A673 (cell line): ENCODE results near the gene DPY19L3. TPM values are rescaled to one million over a fixed set of nuclear protein-coding genes. Genes with fewer than 3 reads are reported as not detected.
"Not testable (repeated sequence)": the region's sequence is repeated elsewhere in the genome, so short reads cannot be mapped to it uniquely, and the experiment has no call there.

Source experiments
- BruUV-seq: library from RNA; stranded (reverse); fragments of 400-500 nt; replicated peaks from 2 replicates; lab custom pipeline; 2021; lab: Mats Ljungman, UMichigan
- CTCF ChIA-PET: fragments of 300-600 bp; sonication (Branson Sonifier 250); formaldehyde crosslinking; loops from one replicate; lab custom pipeline; 2022; ENCODE audit warnings: antibody characterized with exemption; lab: Charles Lee
- POLR2A ChIA-PET: fragments of 300-600 bp; sonication (Branson Sonifier 250); formaldehyde crosslinking; loops from one replicate; lab custom pipeline; 2022; ENCODE audit warnings: antibody characterized with exemption; ENCODE audit not compliant: low non-redundant PET; lab: Charles Lee
- DNase-seq: peaks from one replicate; pipeline ENCODE4 v3.0.0-alpha.2; 2015; ENCODE audit warnings: low spot score
- H3K27ac ChIP-seq: fragments of 200-600 bp; sonication (generic); 2 replicates; pipeline ENCODE4 v1.5.1; 2016; ENCODE audit warnings: mixed run types, low read depth, mild to moderate bottlenecking, mixed read lengths, antibody characterized with exemption, low read length; ENCODE audit not compliant: poor library complexity, severe bottlenecking
- H3K27me3 ChIP-seq: fragments of 200-600 bp; sonication (generic); replicated peaks from 2 replicates; pipeline ENCODE4 v1.6.1; 2017; ENCODE audit warnings: mixed run types, low read depth, mild to moderate bottlenecking, mixed read lengths, antibody characterized with exemption, low read length; ENCODE audit not compliant: insufficient read depth, poor library complexity
- H3K36me3 ChIP-seq: fragments of 200-600 bp; sonication (generic); 2 replicates; pipeline ENCODE4 v1.6.1; 2016; ENCODE audit warnings: mixed run types, mild to moderate bottlenecking, mixed read lengths, antibody characterized with exemption, low read length; ENCODE audit not compliant: insufficient read depth, poor library complexity, severe bottlenecking
- H3K4me1 ChIP-seq: fragments of 200-600 bp; sonication (generic); 2 replicates; pipeline ENCODE4 v1.6.1; 2017; ENCODE audit warnings: mixed run types, mild to moderate bottlenecking, mixed read lengths, antibody characterized with exemption, low read length; ENCODE audit not compliant: insufficient read depth, poor library complexity, severe bottlenecking
- H3K4me3 ChIP-seq: fragments of 200-600 bp; sonication (generic); 2 replicates; pipeline ENCODE4 v1.5.1; 2016; ENCODE audit warnings: low read depth, mixed run types, mild to moderate bottlenecking, mixed read lengths, low read length; ENCODE audit not compliant: poor library complexity, severe bottlenecking
- H3K9me3 ChIP-seq: fragments of 200-600 bp; sonication (generic); 2 replicates; pipeline ENCODE4 v1.6.1; 2016; ENCODE audit warnings: mixed run types, low read depth, mild to moderate bottlenecking, mixed read lengths, antibody characterized with exemption, low read length; ENCODE audit not compliant: poor library complexity, severe bottlenecking
- EZH2 ChIP-seq: fragments of 200-600 bp; sonication (generic); IDR thresholded peaks from 2 replicates; pipeline ENCODE4 v1.6.1; 2017; ENCODE audit warnings: borderline replicate concordance, low read depth, mild to moderate bottlenecking, mixed read lengths, antibody characterized with exemption, low read length; ENCODE audit not compliant: poor library complexity, severe bottlenecking
- intact Hi-C: fragments of 100-400 bp; cut with micrococcal nuclease; formaldehyde crosslinking; loops from one replicate; pipeline ENCODE4 v1.10.0; 2022; ENCODE audit not compliant: unreplicated experiment
- total RNA-seq: library from RNA; stranded (reverse); gene quantifications from 2 replicates; pipeline ENCODE4 v1.2.3, GENCODE V29; 2021
- TF ChIP-seq, protein P1 (sequence below): fragments of 300-800, 200-600 bp; sonication (generic); conservative IDR thresholded peaks from 2 replicates; pipeline ENCODE4 v1.5.1; 2017; ENCODE audit warnings: low read depth, mild to moderate bottlenecking, antibody characterized with exemption, low read length, moderate library complexity, mixed read lengths

The DPY19L3 gene
- total RNA-seq, 1 experiment from 2014 or later: 70.5 TPM

DNA sequence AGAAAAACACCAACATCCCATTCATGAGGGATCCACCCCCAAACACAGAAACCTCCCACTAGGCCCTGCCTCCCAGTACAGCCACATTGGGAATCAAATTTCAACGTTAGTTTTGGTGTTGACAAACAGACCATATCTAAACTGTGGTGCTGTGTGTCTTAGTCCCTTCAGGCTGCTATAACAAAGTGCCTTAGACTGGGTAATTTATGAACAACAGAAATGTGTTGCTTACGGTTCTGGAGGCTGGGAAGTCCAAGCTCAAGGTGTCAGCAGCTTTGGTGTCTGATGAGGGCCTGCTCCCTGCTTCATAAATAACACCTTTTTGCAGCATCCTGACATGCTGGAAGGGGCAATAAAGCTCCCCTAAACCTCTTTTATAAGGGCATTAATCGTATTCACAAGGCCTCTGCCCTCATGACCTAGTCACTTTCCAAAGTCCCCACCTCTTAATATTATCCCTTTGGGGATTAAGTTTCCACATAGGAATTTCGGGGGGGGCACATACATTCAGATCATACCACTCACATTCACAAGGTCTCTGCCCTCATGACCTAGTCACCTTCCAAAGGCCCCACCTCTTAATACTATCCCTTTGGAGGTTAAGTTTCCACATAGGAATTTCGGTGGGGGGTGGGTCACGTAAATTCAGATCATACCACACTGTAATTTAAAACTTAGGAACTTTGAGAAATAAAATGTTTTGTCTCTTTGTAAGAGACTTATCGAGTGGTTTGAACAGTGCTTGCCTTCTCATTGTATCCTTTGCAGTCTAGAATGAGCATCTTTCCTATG, 32.6 kb upstream of the DPY19L3 start:
- Histone ChIP-seq H3K4me1 (no peaks in the 10 kb centered on the region), H3K27ac (no peak overlapping the region), H3K27me3 (no peaks in the 10 kb centered on the region), H3K4me3 (no peak overlapping the region), H3K36me3 (peaks cover 34% of the 10 kb centered on the region), H3K9me3 (no peaks in the 10 kb centered on the region)
- CTCF ChIA-PET: no interaction called here
- TF ChIP-seq, protein P1, sequence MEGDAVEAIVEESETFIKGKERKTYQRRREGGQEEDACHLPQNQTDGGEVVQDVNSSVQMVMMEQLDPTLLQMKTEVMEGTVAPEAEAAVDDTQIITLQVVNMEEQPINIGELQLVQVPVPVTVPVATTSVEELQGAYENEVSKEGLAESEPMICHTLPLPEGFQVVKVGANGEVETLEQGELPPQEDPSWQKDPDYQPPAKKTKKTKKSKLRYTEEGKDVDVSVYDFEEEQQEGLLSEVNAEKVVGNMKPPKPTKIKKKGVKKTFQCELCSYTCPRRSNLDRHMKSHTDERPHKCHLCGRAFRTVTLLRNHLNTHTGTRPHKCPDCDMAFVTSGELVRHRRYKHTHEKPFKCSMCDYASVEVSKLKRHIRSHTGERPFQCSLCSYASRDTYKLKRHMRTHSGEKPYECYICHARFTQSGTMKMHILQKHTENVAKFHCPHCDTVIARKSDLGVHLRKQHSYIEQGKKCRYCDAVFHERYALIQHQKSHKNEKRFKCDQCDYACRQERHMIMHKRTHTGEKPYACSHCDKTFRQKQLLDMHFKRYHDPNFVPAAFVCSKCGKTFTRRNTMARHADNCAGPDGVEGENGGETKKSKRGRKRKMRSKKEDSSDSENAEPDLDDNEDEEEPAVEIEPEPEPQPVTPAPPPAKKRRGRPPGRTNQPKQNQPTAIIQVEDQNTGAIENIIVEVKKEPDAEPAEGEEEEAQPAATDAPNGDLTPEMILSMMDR: no peak
- no peak for TF ChIP-seq EZH2
- BruUV-seq: no TSS peak
- intact Hi-C loops: no loop called here
- POLR2A ChIA-PET: interaction anchor here (0.6 kb wide), 1 partner anchor 86 kb away, joined by 3 read pairs; no protein-coding TSS in a partner anchor
- DNase-seq: no peak

DNA sequence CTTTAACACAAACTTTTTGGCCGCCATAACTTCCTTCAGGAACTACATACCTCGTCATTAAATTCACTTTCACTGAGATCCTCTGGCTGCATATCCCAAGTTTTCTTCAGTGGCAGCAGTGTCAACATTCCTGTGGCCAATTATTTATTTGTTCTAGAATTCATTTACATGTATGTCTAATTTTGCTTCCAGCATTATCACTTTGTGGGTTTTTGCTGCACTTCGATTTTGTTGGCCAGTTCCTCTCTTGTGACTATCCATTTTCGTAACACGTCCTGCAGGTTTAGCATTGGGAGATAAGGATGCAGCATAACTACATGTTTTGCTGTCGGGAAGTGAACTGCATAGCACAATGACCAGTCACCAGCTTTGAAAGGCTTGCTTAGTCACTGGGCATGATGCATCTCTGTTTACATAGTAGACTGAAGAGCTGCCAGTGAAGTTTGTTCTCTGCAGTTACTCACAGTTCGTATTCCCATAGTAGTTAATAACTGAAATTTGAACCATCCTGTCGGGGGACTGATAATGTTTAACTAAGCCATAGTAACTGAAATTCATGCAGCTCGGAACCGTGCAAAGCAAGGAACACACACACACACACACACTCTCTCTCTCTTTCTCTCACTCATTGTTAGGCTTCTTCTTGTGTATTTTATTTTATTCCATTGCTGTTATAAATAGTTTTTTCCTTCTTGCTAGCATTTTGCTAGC, 31.8 kb upstream of the DPY19L3 start:
- POLR2A ChIA-PET: interaction anchor here (0.6 kb wide), 1 partner anchor 87 kb away, joined by 3 read pairs; no protein-coding TSS in a partner anchor
- DNase-seq: peak; percentile 29
- no peaks in the 10 kb centered on the region for H3K27me3 ChIP-seq
- H3K9me3 ChIP-seq: no peaks in the 10 kb centered on the region
- H3K27ac ChIP-seq: no peak overlapping the region
- peaks cover 37% of the 10 kb centered on the region for H3K36me3 ChIP-seq
- no peak overlapping the region for H3K4me3 ChIP-seq
- TF ChIP-seq, protein P1: no peak
- TF ChIP-seq EZH2: no peak
- intact Hi-C loops: no loop called here
- no peaks in the 10 kb centered on the region for H3K4me1 ChIP-seq
- CTCF ChIA-PET: no interaction called here
- no TSS peak for BruUV-seq

DNA sequence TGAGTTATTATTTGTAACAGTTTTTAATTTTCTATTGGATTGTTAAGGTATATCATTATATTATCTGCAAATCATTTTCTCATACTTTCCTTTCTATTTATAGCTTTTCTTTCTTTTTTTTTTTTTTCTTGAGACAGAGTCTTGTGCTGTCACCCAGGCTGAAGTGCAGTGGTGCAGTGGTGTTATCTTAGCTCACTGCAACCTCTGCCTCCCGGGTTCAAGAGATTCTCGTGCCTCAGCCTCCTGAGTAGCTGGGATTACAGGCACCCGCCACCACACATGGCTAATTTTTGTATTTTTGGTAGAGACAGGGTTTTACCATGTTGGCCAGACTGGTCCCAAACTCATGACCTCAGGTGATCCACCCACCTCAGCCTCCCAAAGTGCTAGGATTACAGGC, 31.2 kb upstream of the DPY19L3 start:
- DNase-seq, H3K4me3 ChIP-seq, BruUV-seq, CTCF ChIA-PET, H3K27ac ChIP-seq, H3K27me3 ChIP-seq, H3K9me3 ChIP-seq, intact Hi-C loops, H3K4me1 ChIP-seq, POLR2A ChIA-PET: not testable (repeated sequence)
- peaks cover 37% of the 10 kb centered on the region for H3K36me3 ChIP-seq
